NCI-H2227 (cell line): Measurements from ENCODE around the gene CHRNA3.
A peak's percentile ranks its signal among the peaks of the same experiment; 100 is the strongest.
"Not testable (repeated sequence)": the region's sequence is repeated elsewhere in the genome, so short reads cannot be mapped to it uniquely, and the experiment has no call there.

Experiments used
- DNase-seq: peaks from one replicate; lab custom pipeline; 2025; ENCODE audit not compliant: unreplicated experiment; lab: John Stamatoyannopoulos, UW

CHRNA3 gene

DNA sequence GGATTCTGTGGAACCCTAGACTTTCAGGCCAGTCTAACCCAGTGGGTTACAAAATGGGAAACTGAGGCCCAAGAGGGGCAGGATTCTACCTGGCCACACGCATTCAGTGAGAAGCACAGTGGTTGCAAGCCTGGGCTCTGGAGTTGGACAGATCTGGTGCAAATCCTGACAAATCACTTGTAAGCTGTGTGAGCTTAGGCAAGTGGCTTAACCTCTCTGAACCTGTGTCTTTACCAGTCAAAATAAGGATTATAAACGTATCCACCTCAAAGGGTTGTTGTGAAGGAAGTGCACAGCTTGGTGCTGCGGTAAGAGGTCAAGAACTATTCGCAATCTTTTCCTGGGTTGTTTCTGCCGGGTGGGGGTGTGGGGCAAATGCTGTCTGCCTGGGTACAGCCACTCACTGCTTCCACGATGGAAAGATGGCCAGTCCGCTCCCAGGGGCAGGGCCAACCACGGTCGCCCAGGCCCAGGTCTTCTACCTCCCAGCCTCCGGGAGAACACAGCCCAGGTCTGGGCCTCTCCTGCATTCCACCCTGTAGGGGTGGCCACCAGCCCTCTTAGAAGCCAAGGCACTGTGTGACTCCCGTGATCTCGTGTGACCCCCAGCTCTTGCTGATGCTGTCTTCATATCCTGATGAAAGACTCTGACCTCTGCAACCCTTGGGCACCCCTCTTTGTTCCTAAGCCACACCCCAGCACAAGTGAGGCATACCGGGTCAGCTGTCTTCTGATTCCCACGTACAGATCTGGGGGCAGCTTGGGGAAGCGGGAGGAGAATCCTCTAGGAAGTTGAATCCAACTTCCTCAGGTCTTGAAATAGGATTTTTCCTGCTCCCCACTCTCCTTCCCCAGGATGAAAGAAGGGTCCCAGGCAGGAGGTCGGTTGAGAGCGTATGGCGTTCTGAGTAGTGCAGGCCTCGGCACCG, 1.5 kb downstream of the CHRNA3 start:
- DNase-seq, result no peak

DNA sequence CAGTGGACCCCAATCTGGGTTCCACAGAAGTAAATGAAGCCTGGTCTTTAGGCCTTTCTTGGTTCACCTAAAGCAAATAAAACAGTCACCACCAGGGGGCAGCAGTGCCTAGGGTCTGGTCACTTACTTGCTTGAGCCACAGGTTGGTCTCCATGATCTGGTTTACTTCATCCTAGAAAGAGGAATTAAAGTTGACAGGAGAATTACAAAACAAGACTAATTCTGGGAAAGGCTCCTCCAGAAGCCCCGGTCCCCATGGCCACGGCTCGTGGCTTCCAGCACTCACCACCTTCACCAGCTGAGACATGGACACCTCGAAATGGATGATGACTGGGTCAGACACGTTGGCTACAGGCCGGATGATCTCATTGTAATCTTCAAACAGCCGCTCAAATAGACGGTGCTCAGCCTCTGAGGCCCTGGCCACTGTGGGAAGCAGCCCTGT, 2.3 kb downstream of the CHRNA3 start:
- DNase-seq, result peak; percentile 83

DNA sequence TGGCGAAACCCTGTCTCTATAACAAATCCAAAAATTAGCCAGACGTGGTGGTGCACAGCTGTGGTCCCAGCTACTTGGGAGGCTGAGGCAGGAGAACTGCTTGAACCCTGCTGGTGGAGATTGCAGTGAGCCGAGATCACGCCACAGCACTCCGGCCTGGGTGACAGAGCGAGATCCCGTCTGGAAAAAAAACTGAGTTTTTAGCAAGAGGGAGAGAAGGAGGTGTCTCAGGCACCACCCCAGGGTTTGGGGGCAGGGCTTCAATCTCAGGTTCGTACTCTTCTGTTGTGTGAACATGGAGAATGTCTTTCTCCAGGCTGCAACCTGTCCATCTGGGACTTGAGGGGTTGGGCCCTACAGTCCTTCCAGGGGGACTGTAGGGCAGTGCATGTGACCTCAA, 2.7 kb downstream of the CHRNA3 start:
- no peak for DNase-seq

DNA sequence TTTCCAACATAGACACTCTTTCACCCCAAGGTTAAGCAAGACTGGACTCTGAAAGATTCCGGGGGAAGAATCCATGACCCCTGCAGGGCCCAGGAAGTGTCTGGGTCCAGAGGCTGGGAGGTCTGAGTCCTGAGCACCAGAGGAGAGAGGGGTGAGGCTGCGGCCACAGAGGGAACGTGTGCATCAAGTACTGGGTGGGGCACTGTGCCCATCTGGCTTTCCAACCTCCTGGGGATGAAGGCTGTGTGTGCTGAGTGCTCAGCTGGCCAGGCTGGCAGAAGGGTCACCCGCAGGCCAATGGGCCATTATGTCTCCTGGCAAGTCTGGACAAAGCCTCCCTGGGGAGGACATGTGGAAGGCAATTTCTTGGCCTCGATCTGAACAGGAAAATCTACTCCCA, 3.3 kb downstream of the CHRNA3 start:
- no peak for DNase-seq

DNA sequence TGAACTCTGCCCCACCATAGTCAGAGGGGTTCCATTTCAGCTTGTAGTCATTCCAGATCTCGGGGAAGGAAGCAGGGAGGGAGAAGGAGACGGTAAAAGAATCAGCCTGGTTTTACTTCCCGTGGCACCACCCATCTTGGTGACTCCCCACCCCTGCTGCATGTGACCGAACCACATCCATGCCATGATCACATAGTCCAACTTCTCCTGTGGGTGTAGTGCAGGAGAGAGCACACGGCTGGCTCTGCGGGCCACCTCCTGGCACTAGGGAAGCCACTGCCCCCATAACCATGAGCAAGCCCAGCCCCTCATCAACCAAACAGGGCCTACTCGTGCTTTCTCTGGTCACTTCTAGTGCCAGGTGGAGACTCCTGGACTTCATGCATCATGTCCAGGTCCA, 3.7 kb downstream of the CHRNA3 start:
- DNase-seq, result no peak

DNA sequence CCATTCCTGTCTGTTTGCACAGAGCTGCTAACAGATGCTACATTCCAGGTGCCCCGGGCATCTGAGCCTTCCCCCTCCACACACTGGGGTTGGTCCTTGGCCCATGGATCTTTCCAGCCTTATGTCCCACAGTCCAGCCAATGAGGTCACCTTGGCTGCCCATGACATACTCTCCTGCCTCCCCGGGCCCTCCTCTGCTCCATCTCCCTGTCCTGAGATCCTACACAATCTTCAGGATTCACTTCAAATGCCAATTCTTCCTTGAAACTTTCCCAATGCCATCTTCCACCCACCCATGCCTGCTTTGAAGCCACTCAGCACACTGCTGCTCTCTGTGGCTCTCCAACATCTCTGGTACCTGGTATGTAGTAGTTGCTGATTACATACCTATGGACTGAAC, 4.3 kb downstream of the CHRNA3 start:
- no peak for DNase-seq

DNA sequence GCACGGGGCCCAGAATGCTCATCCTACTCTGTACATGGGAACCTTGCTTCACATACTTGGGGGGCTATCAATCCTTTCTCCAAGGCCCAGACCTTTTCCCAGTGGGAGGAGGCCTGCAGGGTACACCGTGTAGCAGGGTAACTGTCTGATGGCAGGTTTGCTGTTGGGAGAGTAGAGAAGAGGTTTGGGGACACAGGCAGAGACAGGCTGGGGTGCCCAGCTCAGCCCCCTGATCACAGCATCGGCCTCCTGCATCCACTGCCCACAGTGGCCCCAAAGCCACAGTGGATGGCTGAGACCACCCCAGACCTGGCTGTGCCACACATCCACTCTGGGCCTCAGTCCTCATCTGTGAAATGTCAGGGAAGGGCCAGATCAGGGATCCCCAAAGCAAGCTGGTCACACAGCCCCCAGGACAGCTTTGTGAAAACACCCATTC, 5.6 kb downstream of the CHRNA3 start:
- no peak for DNase-seq

DNA sequence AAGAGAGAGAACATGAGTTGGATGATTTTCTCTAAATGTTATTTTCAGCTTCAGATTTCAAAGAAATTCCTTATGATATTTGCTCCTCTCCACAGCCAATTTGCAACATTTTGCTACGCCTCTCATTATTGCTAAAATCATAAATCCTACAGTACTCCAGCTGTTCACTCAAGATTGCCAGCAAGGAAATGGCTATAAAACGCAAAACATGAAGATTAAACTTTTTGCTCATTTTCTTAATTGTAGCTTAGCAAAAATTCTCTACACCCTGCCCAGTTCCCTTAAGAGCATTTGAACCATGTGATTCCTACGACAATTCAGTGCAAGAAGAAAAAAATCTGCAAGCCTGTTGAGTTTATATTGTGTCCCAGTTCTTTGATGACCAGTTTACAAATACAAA, 6.8 kb downstream of the CHRNA3 start:
- no peak for DNase-seq

DNA sequence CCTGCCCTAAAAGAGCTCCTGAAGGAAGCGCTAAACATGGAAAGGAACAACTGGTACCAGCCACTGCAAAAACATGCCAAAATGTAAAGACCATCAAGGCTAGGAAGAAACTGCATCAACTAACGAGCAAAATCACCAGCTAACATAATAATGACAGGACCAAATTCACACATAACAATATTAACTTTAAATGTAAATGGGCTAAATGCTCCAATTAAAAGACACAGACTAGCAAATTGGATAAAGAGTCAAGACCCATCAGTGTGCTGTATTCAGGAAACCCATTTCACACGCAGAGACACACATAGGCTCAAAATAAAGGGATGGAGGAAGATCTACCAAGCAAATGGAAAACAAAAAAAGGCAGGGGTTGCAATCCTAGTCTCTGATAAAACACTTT, 11.2 kb downstream of the CHRNA3 start:
- DNase-seq, result not testable (repeated sequence)

DNA sequence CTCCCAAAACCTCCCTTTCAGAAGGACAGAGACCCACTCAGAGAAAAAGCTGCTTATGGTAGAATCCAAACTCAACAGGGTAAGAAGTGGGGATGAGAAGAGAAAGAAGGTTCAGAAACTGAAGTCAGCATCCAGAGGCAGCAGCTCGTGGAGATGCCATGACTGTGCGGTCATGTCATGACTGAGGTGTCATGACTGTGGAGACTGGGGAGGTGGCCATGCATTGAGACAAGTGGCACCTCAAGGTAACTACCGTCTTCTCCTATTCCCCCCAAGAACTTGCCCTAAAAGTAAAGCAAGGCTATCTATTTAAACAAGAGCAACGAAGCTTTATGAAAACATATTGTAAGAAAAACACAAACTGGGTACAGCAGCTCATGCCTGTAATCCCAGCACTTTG, 15.1 kb downstream of the CHRNA3 start:
- DNase-seq, result no peak

DNA sequence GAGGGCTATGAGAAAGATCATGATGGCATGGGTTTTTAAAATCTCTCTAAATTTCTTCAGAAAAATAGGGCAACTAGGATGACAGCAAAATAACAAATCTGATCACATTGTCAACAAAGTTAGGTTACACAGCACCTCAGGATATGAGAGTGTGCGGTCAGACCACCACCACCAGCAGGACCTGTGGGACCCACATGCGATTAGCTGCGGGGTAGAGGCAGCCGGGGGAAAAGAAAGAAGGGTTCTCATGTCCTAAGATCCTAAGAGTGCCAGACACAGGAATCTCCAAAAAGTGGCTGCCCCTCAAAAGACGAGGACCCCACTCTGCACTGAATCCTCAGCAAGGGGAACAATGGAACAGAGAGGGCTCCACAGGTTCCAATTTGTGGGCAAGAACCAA, 15.6 kb downstream of the CHRNA3 start:
- DNase-seq, result no peak

DNA sequence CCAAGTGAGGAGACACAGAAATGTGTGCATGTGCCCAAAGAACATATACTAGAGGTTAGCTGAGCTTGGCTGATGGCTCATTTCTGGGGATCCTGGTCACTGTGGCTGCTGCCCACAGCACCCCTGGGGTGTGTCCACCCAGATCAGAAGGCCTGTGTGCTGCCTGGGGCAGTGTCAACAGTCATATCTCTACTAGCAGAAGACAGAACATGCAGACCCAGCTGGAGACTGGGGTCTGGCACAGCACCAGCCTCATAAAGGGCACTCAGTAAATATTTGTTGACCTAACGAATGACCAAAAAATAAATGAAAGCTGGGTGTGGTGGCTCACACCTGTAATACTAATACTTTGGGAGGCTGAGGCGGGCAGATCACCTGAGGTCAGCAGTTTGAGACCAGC, 16.4 kb downstream of the CHRNA3 start:
- no peak for DNase-seq

DNA sequence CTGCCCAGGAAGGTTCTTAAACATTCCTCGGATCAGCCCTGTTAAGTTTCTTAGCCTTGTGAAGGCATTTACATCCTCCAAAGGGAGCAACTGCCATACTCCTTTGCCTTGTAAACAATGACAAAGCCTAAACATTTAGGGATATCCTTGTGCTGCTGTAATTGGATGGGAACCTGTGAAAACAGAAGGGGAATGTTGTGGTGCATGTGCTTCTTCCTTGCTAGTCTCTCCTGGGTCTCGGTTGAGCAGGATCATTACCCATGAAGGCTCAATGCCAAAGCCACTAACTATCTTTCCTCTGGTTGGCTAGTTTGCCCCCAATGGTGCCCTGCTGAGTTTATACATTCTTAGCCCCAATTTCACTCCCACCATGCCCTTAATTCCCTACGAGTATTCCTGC, 17.3 kb downstream of the CHRNA3 start:
- DNase-seq, result no peak

DNA sequence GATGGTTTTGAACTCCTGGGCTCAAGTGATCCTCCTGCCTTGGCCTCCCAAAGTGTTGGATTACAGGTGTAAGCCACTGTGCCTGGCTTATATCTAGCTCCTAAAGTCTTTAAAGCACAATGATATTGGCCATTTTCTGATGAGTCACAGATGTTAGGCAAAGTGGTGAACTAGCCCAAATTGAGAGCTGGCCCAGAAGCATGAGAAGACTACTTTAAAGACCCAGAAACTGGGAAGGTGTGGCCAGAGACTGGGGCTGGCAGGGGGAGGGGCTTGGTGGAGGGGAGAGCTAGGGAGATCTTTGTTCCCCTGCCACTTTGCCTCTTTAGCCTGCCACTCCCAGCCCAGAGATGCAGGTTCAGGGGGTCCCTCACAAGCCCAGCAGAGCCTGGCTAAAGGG, 21.6 kb downstream of the CHRNA3 start:
- DNase-seq, result no peak

DNA sequence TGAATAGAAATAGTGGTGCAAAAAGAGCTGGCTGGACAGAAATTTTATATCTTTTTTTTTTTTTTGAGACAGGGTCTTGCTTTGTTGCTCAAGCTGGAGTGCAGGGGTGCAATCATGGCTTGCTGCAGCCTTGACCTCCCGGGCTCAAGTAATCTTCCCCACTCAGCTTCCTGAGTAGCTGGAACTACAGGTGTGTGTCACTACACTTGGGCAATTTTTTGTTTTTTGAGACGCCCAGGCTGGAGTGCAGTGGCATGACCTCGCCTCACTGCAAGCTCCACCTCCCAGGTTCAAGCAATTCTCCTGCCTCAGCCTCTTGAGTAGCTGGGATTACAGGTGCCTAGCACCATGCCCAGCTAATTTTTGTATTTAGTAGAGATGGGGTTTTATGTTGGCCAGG, 22.4 kb downstream of the CHRNA3 start:
- DNase-seq, result no peak

DNA sequence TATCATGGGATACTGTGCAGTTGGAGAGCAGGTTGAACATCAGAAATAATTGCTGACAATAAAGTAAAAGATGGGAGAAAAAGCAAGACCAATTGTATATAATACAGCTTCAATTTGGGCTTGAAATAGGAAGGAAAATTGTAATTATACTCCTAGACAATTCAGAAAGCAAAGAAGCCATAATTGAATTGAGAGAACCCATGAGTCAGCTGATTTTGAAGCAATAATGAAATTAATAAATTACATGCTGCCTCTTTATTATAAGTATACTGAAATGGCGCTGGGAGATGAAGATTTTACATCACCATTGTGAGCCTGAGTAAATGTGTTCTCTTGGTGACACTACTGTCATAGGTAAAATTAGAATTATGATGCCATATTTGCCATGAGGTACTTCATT, 23.2 kb downstream of the CHRNA3 start:
- DNase-seq, result no peak

DNA sequence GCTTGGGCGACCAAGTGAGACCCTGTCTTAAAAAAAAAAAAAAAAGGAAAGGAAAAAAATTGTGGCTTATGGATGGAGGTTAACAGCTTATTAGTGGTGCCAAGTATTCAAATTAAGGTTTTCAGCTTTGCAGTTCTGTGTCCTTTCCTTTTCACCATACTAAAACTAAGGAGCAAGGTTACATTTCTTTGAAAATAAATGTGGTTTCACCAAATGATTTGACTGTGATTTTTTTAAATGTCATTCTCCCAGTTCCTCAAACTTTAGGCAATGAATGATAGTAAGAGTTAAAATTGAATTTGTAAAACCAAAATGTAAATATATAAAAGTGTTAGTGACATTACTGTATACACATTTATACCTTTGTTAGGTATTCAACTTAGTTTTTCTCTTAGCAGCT, 45.9 kb downstream of the CHRNA3 start:
- DNase-seq, result no peak

DNA sequence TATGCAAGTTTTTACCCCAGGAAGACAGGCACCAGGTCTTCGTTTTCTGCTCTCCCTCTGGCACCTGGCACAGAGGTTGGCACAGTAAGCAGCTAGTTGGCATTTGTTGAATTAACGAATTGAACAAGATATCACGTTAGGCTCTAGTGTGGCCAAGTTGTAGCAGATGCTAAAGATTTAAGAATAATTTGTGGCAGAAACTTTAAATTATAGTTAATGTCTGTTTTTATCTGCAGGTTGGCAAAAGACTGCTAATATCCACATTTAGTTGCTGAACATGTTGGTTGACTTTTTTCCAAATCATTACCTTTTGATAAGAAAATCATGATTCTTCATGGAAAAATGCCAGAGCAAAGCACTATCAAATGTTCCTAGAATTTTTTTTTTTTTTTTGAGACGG, 47.4 kb downstream of the CHRNA3 start:
- no peak for DNase-seq

DNA sequence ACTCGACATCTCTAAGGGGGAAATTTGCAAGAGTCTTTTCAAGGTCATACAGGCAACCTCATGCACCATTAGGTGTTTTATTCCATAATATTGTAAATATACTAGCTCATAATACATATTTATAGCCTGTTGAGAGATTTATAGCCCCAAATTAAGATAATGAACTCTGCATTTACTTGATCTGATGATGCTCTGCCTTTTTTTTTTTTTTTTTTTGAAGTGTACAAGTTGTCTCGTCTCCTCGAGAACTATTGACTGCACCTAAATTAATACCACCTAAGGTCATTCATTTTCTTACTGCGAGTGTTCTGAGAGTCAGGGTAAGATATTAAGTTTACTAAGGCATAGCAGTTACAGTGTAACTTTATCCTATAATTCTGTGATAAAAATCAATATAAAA, 49.4 kb downstream of the CHRNA3 start:
- DNase-seq, result no peak

DNA sequence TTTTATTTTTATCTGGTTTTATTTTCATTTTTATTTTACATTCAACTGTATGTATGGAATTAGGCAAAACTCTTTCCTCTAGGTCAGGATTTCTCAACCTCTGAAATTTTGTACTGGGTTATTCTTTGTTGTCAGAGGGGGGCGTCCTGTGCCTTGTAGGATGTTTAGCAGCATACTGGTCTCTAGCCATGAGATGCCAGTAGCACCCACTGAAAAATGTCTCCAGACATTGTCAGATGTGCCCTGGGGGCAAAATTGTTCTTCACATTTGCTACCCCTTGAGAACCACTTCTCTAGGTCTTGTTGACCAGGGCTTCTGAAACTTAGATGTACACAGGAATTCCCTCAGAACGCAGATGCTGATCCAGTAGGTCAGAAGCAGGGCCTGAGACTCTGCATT, 50.1 kb downstream of the CHRNA3 start:
- no peak for DNase-seq

DNA sequence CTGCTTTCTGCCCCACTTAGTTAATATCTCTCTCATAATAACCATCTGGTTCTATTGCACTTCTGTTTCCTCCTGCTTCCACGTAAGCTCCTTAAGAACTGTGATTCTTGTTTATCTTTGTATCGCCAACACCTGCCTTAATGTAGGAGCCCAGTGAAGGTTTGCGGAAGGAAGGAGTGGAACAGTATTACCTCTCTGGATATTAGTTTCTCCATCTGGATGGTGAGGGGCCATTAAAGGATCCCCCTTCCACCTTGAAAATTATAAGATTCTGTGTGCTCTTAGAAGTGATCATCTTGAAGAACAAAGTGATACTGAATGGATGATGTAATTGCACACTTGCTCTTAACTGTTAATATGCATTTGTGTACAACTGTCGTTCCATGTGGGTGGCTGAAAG, 53.3 kb downstream of the CHRNA3 start:
- DNase-seq, result no peak

DNA sequence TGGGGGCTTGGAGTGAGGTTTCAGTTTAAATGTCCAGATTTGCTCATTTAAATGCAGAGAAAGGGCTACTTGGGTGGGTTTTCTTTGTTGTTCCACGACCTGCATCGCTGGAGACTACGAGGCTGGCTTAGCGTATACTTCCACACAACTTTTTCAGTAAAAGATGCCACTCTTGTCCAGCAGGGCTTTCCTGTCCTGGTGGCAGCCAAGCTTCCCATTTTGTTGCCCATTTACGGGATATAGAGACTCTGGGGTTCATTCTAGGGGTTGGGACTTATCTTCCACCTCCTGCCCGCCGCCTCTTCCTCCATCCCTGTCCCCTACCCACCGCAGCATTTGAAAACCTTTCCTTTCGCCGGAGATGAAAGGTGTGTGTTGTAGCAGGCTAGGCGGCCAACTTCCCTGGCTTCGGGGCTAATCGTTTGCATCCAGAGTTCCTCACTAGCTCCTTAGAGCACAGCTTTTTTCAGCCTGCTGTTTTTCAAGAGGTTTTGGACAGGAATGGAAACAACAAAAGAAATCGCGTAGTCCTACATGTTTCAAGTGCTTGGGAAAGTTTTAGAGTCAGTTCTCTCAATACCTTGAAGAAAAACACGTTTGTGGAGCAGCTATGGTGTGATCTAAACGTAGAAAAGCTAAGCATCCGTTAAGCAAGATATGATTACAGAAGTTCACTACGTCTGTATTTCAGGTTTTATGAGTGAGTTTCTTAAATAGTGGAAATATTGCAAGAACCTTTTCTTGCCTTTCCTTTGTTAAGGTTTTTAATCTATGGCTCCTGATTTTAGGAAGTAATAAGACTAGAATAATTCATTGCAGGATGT, 54.6 kb downstream of the CHRNA3 start:
- DNase-seq, result peak; percentile 60
